Left lung (tissue), 10 donors: ENCODE measurements around the gene DLG1. TPM values are rescaled to one million over a fixed set of nuclear protein-coding genes. Genes with fewer than 3 reads are reported as not detected.

Experiments
- ATAC-seq: fragments of 200-7000 bp; cut with Tn5 transposase; one replicate; pipeline ENCODE4 v1.9.1; 2020; ENCODE audit warnings: moderate library complexity
- DNase-seq, 4 donors: peaks; one replicate each; pipeline ENCODE4 v3.0.0-alpha.2; 2013 to 2020
- H3K27ac ChIP-seq, 2 donors: fragments of 200-600 bp; sonication (generic) in 1 of 2; one replicate each; pipeline versions ENCODE4 v1.5.0 to v1.8.0; 2020 to 2021
- H3K27me3 ChIP-seq, 2 donors: fragments of 200-600 bp; sonication (generic) in 1 of 2; one replicate each; pipeline versions ENCODE4 v1.5.0 to v1.8.0; 2020 to 2021
- H3K36me3 ChIP-seq, 2 donors: fragments of 200-600 bp; sonication (generic) in 1 of 2; one replicate each; pipeline versions ENCODE4 v1.5.0 to v1.8.0; 2020 to 2021
- H3K4me1 ChIP-seq, 2 donors: fragments of 200-600 bp; one replicate each; pipeline ENCODE4 v1.8.0; 2021
- H3K4me3 ChIP-seq, 2 donors: fragments of 200-600 bp; sonication (generic) in 1 of 2; one replicate each; pipeline versions ENCODE4 v1.5.0 to v1.8.0; 2020 to 2021; ENCODE audit warnings: mild to moderate bottlenecking in 1 of 2
- H3K9me3 ChIP-seq, 2 donors: fragments of 200-600 bp; sonication (generic) in 1 of 2; one replicate each; pipeline versions ENCODE4 v1.5.0 to v1.8.0; 2020 to 2021
- CTCF ChIP-seq, 2 donors: fragments of 200-600 bp; sonication (generic) in 1 of 2; IDR thresholded peaks; one replicate each; pipeline versions ENCODE4 v1.5.0 to v1.8.0; 2021; ENCODE audit warnings: antibody characterized with exemption in 2 of 2
- intact Hi-C, 2 donors: fragments of 100-400 bp; cut with DNase I; formaldehyde crosslinking; loops; one replicate each; pipeline versions ENCODE4 v1.11.2 to v1.14.2; 2022
- polyA plus RNA-seq, 6 donors: library from polyadenylated mRNA; unstranded; fragments of 120-200 nt; gene quantifications; one replicate each; pipeline ENCODE4 v1.2.1, GENCODE V29; 2013; ENCODE audit not compliant: insufficient read length in 6 of 6
- total RNA-seq, 2 donors: library from RNA; stranded (reverse); fragmentation: NEBNext Ultra II Directional; extraction: Animal tissue kit (Norgen Biotek cat#: 25700); gene quantifications; one replicate each; pipeline ENCODE4 v1.2.1, GENCODE V29; 2021
- donor health status: DM: no; HTN: yes; CAD: no.
- donor health status: DM: no; HTN: no; CAD: no.

DLG1 gene
- total and polyA plus RNA-seq, 8 donors, result 71.0 to 89.9 (median 83.2) TPM

- no peak for DNase-seq
- Histone ChIP-seq H3K27me3 (no peaks in the 10 kb centered on the region), H3K36me3 (peaks cover 0 to 4% of the 10 kb centered on the region in 2 donors), H3K9me3 (no peaks in the 10 kb centered on the region), H3K4me1 (no peaks in the 10 kb centered on the region), H3K4me3 (no peak overlapping the region), H3K27ac (no peak overlapping the region)
- ATAC-seq, result no peak
- no peak for TF ChIP-seq CTCF (IDR thresholded peaks at IDR 0.05)
- intact Hi-C loops, result no loop called here
Observed at GRCh38 chr3:197093871-197094270, 204.5 kb downstream of the DLG1 start.

- peaks cover 0 to 5% of the 10 kb centered on the region in 2 donors for H3K36me3 ChIP-seq
- intact Hi-C loops, result no loop called here
Observed at GRCh38 chr3:197088370-197088769, 210.0 kb downstream of the DLG1 start.

GRCh38 chr3:197085137-197085536 lies 213.3 kb downstream of the DLG1 start:
- Histone ChIP-seq H3K27ac (no peak overlapping the region), H3K27me3 (no peaks in the 10 kb centered on the region), H3K9me3 (no peaks in the 10 kb centered on the region), H3K36me3 (peaks cover 0 to 5% of the 10 kb centered on the region in 2 donors), H3K4me3 (no peak overlapping the region), H3K4me1 (peaks cover 0 to 3% of the 10 kb centered on the region in 2 donors)
- no peak for TF ChIP-seq CTCF (IDR thresholded peaks at IDR 0.05)
- intact Hi-C loops, result no loop called here
- no peak for DNase-seq
- ATAC-seq, result no peak

More at GRCh38 chr3:197088370-197088769, 210.0 kb downstream of the DLG1 start:
- no peak for TF ChIP-seq CTCF (IDR thresholded peaks at IDR 0.05)
- peak; percentile 70 for ATAC-seq
- DNase-seq, result no peak
- Histone ChIP-seq H3K9me3 (no peaks in the 10 kb centered on the region), H3K27ac (no peak overlapping the region), H3K4me1 (peaks cover 0 to 3% of the 10 kb centered on the region in 2 donors), H3K4me3 (no peak overlapping the region), H3K27me3 (no peaks in the 10 kb centered on the region)

GRCh38 chr3:197083486-197083885 lies 214.9 kb downstream of the DLG1 start:
- ATAC-seq (peak; percentile 85), DNase-seq (no peak)
- intact Hi-C loops, result no loop called here
- Histone ChIP-seq H3K36me3 (peaks cover 0 to 5% of the 10 kb centered on the region in 2 donors), H3K4me1 (peaks cover 0 to 3% of the 10 kb centered on the region in 2 donors), H3K27me3 (no peaks in the 10 kb centered on the region), H3K9me3 (no peaks in the 10 kb centered on the region), H3K27ac (no peak overlapping the region), H3K4me3 (no peak overlapping the region)
- TF ChIP-seq CTCF (IDR thresholded peaks at IDR 0.05), result no peak

- TF ChIP-seq CTCF (IDR thresholded peaks at IDR 0.05), result no peak
- ATAC-seq (no peak), DNase-seq (no peak)
- intact Hi-C loops, result no loop called here
- Histone ChIP-seq H3K9me3 (no peaks in the 10 kb centered on the region), H3K27ac (no peak overlapping the region), H3K27me3 (no peaks in the 10 kb centered on the region), H3K36me3 (peaks cover 0 to 5% of the 10 kb centered on the region in 2 donors), H3K4me1 (peaks cover 0 to 3% of the 10 kb centered on the region in 2 donors), H3K4me3 (no peak overlapping the region)
Observed at GRCh38 chr3:197082871-197083270, 215.5 kb downstream of the DLG1 start.
